Neural crest cell (in vitro differentiated cells): ENCODE data around the gene PDZD4. TPM values are rescaled to one million over a fixed set of nuclear protein-coding genes. Genes with fewer than 3 reads are reported as not detected.
A peak's percentile ranks its signal among the peaks of the same experiment; 100 is the strongest.

Experiments
- DNase-seq: peaks from one replicate; pipeline ENCODE4 v3.0.0; 2021; ENCODE audit warnings: low read depth, mixed read lengths, low spot score
- H3K27ac Mint-ChIP-seq: one replicate; pipeline ENCODE4 v1.8.0; 2021; ENCODE audit warnings: mild to moderate bottlenecking, mixed read lengths; ENCODE audit not compliant: unreplicated experiment
- H3K27me3 Mint-ChIP-seq: 2 replicates; pipeline ENCODE4 v1.8.0; 2021; ENCODE audit warnings: low read depth, mild to moderate bottlenecking, mixed read lengths
- H3K36me3 Mint-ChIP-seq: 2 replicates; pipeline ENCODE4 v1.8.0; 2021; ENCODE audit warnings: low read depth, mild to moderate bottlenecking, mixed read lengths
- H3K4me1 Mint-ChIP-seq: 2 replicates; pipeline ENCODE4 v1.8.0; 2021; ENCODE audit warnings: mixed read lengths
- H3K4me3 Mint-ChIP-seq: one replicate; pipeline ENCODE4 v1.8.0; 2021; ENCODE audit warnings: mild to moderate bottlenecking, mixed read lengths
- H3K9me3 Mint-ChIP-seq: 2 replicates; pipeline ENCODE4 v1.8.0; 2021; ENCODE audit warnings: mixed read lengths
- CTCF ChIP-seq: fragments of 200-600 bp; sonication (generic); conservative IDR thresholded peaks from 2 replicates; pipeline ENCODE4 v1.5.0; 2021; ENCODE audit warnings: antibody characterized with exemption, mild to moderate bottlenecking
- total RNA-seq: library from RNA; stranded (reverse); gene quantifications from 2 replicates; pipeline ENCODE4 v1.2.1, GENCODE V29; 2021

PDZD4 gene
- total RNA-seq, 1 donor from 2014 or later: 52.5 TPM

GRCh38 chrX:153780678-153781427 is 49.5 kb downstream of the PDZD4 start, which contains the start of gene SRPK3:
SRPK3 (plus strand) TSS chrX:153781041; CDS start chrX:153781087, 46 bp downstream.
- Mint-ChIP-seq H3K27me3 (no peaks in the 10 kb centered on the region), H3K27ac (peak within 1 kb of the TSS; percentile 6), H3K4me1 (peaks cover 8% of the 10 kb centered on the region), H3K4me3 (peak within 1 kb of the TSS; percentile 55), H3K36me3 (no peaks in the 10 kb centered on the region), H3K9me3 (no peaks in the 10 kb centered on the region)
- no peak for TF ChIP-seq CTCF
- no peak for DNase-seq

- Mint-ChIP-seq H3K36me3 (no peaks in the 10 kb centered on the region), H3K4me1 (peaks cover 8% of the 10 kb centered on the region), H3K27ac (peak overlapping the region; percentile 6), H3K9me3 (no peaks in the 10 kb centered on the region), H3K27me3 (no peaks in the 10 kb centered on the region), H3K4me3 (peak overlapping the region; percentile 55)
- DNase-seq: no peak
- TF ChIP-seq CTCF: no peak
Measured at GRCh38 chrX:153779891-153780677, 50.3 kb downstream of the PDZD4 start.

GRCh38 chrX:153778684-153779101 is 51.7 kb downstream of the PDZD4 start:
- Mint-ChIP-seq H3K9me3 (no peaks in the 10 kb centered on the region), H3K27ac (no peak overlapping the region), H3K4me3 (no peak overlapping the region), H3K36me3 (no peaks in the 10 kb centered on the region), H3K27me3 (no peaks in the 10 kb centered on the region), H3K4me1 (peaks cover 8% of the 10 kb centered on the region)
- TF ChIP-seq CTCF: peak; percentile 27
- no peak for DNase-seq

- Mint-ChIP-seq H3K36me3 (no peaks in the 10 kb centered on the region), H3K4me1 (peaks cover 8% of the 10 kb centered on the region), H3K4me3 (no peak overlapping the region), H3K9me3 (no peaks in the 10 kb centered on the region), H3K27ac (no peak overlapping the region), H3K27me3 (no peaks in the 10 kb centered on the region)
- no peak for TF ChIP-seq CTCF
- DNase-seq: no peak
Measured at GRCh38 chrX:153778181-153778580, 52.2 kb downstream of the PDZD4 start.

- Mint-ChIP-seq H3K9me3 (no peaks in the 10 kb centered on the region), H3K27ac (no peak overlapping the region), H3K36me3 (no peaks in the 10 kb centered on the region), H3K4me3 (no peak overlapping the region), H3K27me3 (no peaks in the 10 kb centered on the region), H3K4me1 (peaks cover 8% of the 10 kb centered on the region)
- TF ChIP-seq CTCF: no peak
- DNase-seq: no peak
Measured at GRCh38 chrX:153777261-153778090, 52.9 kb downstream of the PDZD4 start.
